HepG2 (cell line): ENCODE measurements around the gene KCND3. TPM values are rescaled to one million over a fixed set of nuclear protein-coding genes. Genes with fewer than 3 reads are reported as not detected.

Experiments used
- ARNT2 ChIP-seq: sonication (generic); formaldehyde crosslinking; IDR thresholded peaks from 2 replicates; pipeline ENCODE4 v1.8.0; 2022; ENCODE audit warnings: mild to moderate bottlenecking, low read depth, missing genetic modification reagents, moderate library complexity
- EED ChIP-seq: sonication (generic); formaldehyde crosslinking; IDR thresholded peaks from 2 replicates; pipeline ENCODE4 v1.5.0; 2020; ENCODE audit warnings: mild to moderate bottlenecking, missing genetic modification reagents
- EP300 ChIP-seq, 3 experiments: sonication (generic) in 1 of 3; formaldehyde crosslinking in 1 of 3; IDR thresholded peaks; 2 replicates each; pipeline versions ENCODE4 v1.5.1 to v1.6.1; 2011 to 2020; ENCODE audit warnings: low read depth in 2 of 3, low read length in 2 of 3, borderline replicate concordance in 1 of 3, improper control_type of control experiment in 1 of 3, mild to moderate bottlenecking in 1 of 3, missing genetic modification reagents in 1 of 3, moderate library complexity in 1 of 3
- HDAC1 ChIP-seq: sonication (generic); formaldehyde crosslinking; IDR thresholded peaks from 2 replicates; pipeline ENCODE4 v1.5.1; 2020; ENCODE audit warnings: mild to moderate bottlenecking, missing genetic modification reagents
- HOXA7 ChIP-seq: sonication (generic); formaldehyde crosslinking; IDR thresholded peaks from 2 replicates; pipeline ENCODE4 v1.8.1; 2022; ENCODE audit warnings: mild to moderate bottlenecking, missing genetic modification reagents, moderate library complexity
- KDM4B ChIP-seq: sonication (generic); formaldehyde crosslinking; IDR thresholded peaks from 2 replicates; pipeline ENCODE4 v1.4.0; 2020; ENCODE audit warnings: missing genetic modification reagents
- NAIF1 ChIP-seq: sonication (generic); formaldehyde crosslinking; IDR thresholded peaks from 2 replicates; pipeline ENCODE4 v1.5.0; 2020; ENCODE audit warnings: mild to moderate bottlenecking, missing genetic modification reagents, borderline replicate concordance
- NR0B2 ChIP-seq: sonication (generic); formaldehyde crosslinking; IDR thresholded peaks from 2 replicates; pipeline ENCODE4 v1.4.0; 2020; ENCODE audit warnings: mild to moderate bottlenecking, missing genetic modification reagents
- NR1H2 ChIP-seq: sonication (generic); formaldehyde crosslinking; IDR thresholded peaks from 2 replicates; pipeline ENCODE4 v1.8.1; 2022; ENCODE audit warnings: low read depth, missing genetic modification reagents, borderline replicate concordance
- NRL ChIP-seq: sonication (generic); formaldehyde crosslinking; IDR thresholded peaks from 2 replicates; pipeline ENCODE4 v1.5.0; 2020; ENCODE audit warnings: missing genetic modification reagents, mild to moderate bottlenecking, moderate library complexity, borderline replicate concordance
- PATZ1 ChIP-seq: sonication (generic); formaldehyde crosslinking; IDR thresholded peaks from 2 replicates; pipeline ENCODE4 v1.4.0; 2020; ENCODE audit warnings: missing genetic modification reagents
- PHF21A ChIP-seq: sonication (generic); formaldehyde crosslinking; IDR thresholded peaks from 2 replicates; pipeline ENCODE4 v1.5.0; 2020; ENCODE audit warnings: mild to moderate bottlenecking, missing genetic modification reagents
- PRDM15 ChIP-seq: sonication (generic); formaldehyde crosslinking; IDR thresholded peaks from 2 replicates; pipeline ENCODE4 v1.4.0; 2020; ENCODE audit warnings: missing genetic modification reagents
- SMAD3 ChIP-seq: sonication (generic); formaldehyde crosslinking; IDR thresholded peaks from 2 replicates; pipeline ENCODE4 v1.4.0; 2020; ENCODE audit warnings: missing genetic modification reagents
- TFAP4 ChIP-seq: sonication (generic); IDR thresholded peaks from 2 replicates; pipeline ENCODE4 v1.6.1; 2016; ENCODE audit warnings: low read depth, borderline replicate concordance
- ZIK1 ChIP-seq: sonication (generic); formaldehyde crosslinking; IDR thresholded peaks from 2 replicates; pipeline ENCODE4 v1.5.0; 2020; ENCODE audit warnings: mild to moderate bottlenecking, low read depth, missing genetic modification reagents, borderline replicate concordance
- ZNF138 ChIP-seq: sonication (generic); formaldehyde crosslinking; IDR thresholded peaks from 2 replicates; pipeline ENCODE4 v1.5.0; 2020; ENCODE audit warnings: mild to moderate bottlenecking, low read depth, missing genetic modification reagents
- ZNF232 ChIP-seq: sonication (generic); formaldehyde crosslinking; IDR thresholded peaks from 2 replicates; pipeline ENCODE4 v1.4.0; 2020; ENCODE audit warnings: missing genetic modification reagents, borderline replicate concordance
- ZNF282 ChIP-seq: fragments of 450-650 bp; IDR thresholded peaks from 2 replicates; pipeline ENCODE4 v1.6.1; 2018; ENCODE audit not compliant: partially characterized antibody
- ZNF337 ChIP-seq: sonication (generic); formaldehyde crosslinking; IDR thresholded peaks from 2 replicates; pipeline ENCODE4 v1.5.1; 2020; ENCODE audit warnings: missing genetic modification reagents, low read depth, mild to moderate bottlenecking, borderline replicate concordance
- ZNF451 ChIP-seq: sonication (generic); formaldehyde crosslinking; IDR thresholded peaks from 2 replicates; pipeline ENCODE4 v1.5.0; 2020; ENCODE audit warnings: mild to moderate bottlenecking, missing genetic modification reagents
- polyA plus RNA-seq, 8 experiments: library from polyadenylated mRNA; depleted of rRNA in 3 of 8; stranded (reverse) in 7 of 8; unstranded in 1 of 8; fragments of >200 nt; fragmentation: Illumina TruSeq in 4 of 8; extraction: Trizol in 4 of 8; gene quantifications; 2 replicates each; pipeline versions ENCODE4 v1.2.1 to v1.2.3, GENCODE V29; 2011 to 2016; ENCODE audit warnings: low read depth in 4 of 8, missing spikeins in 1 of 8, mixed read lengths in 1 of 8; ENCODE audit not compliant: insufficient read depth in 1 of 8
- total RNA-seq, 5 experiments: library from RNA; depleted of rRNA; stranded (reverse); fragments of >200 nt; fragmentation: Illumina TruSeq; extraction: Trizol; gene quantifications; 2 replicates each; pipeline ENCODE4 v1.2.3, GENCODE V29; 2016; ENCODE audit warnings: low read depth in 1 of 5

KCND3 gene
- total and polyA plus RNA-seq, 2 of the 13 experiments (the other 11 are each of a cell fraction or from before 2014, with no cell fraction given), result 0.04 TPM; not detected in 1

GRCh38 chr1:111739194-111739924 lies 250.1 kb downstream of the KCND3 start, which contains the start of gene INKA2 (continued):
- TF ChIP-seq PRDM15 (CRISPR knock-in tag), result peak; percentile 62; the same call in 1 of the 2 replicates
- peak; percentile 46; the same call in 1 of the 2 replicates for TF ChIP-seq EED (CRISPR knock-in tag)
- peak; percentile 21; the same call in 1 of the 2 replicates for TF ChIP-seq ARNT2 (CRISPR knock-in tag)
- peak; percentile 66; the same call in 1 of the 2 replicates for TF ChIP-seq SMAD3 (CRISPR knock-in tag)
- peak; percentile 82 for TF ChIP-seq PATZ1 (CRISPR knock-in tag)
- TF ChIP-seq EP300 (IDR thresholded peaks at IDR 0.05; ENCODE audit: low read depth in 2 of 2, low read length in 2 of 2), result 0 out of 4 replicates have a peak, but pooled peaks of 1 of the 2 experiments have one; percentile 5
- TF ChIP-seq EP300 (CRISPR knock-in tag; IDR thresholded peaks at IDR 0.05; ENCODE audit: borderline replicate concordance), result peak; percentile 59
- TF ChIP-seq HDAC1 (CRISPR knock-in tag), result peak; percentile 60
- peak; percentile 57; the same call in 1 of the 2 replicates for TF ChIP-seq ZIK1
- TF ChIP-seq NR1H2, result peak; percentile 25; the same call in 1 of the 2 replicates
- peak; percentile 93; the same call in 1 of the 2 replicates for TF ChIP-seq NAIF1 (CRISPR knock-in tag)
- 0 out of 2 replicates have a peak, but pooled peaks have one; percentile 36 for TF ChIP-seq KDM4B (CRISPR knock-in tag)
- peak; percentile 31; the same call in 1 of the 2 replicates for TF ChIP-seq TFAP4
- peak; percentile 79; the same call in 1 of the 2 replicates for TF ChIP-seq ZNF232
- peak; percentile 100 for TF ChIP-seq PHF21A
- peak; percentile 86 for TF ChIP-seq NR0B2 (CRISPR knock-in tag)
- TF ChIP-seq HOXA7 (CRISPR knock-in tag), result no peak
- no peak for TF ChIP-seq ZNF282
- TF ChIP-seq NRL (CRISPR knock-in tag), result peak; percentile 86
- no peak for TF ChIP-seq ZNF337 (CRISPR knock-in tag)
- peak; percentile 92 for TF ChIP-seq ZNF451
- 0 out of 2 replicates have a peak, but pooled peaks have one; percentile 61 for TF ChIP-seq ZNF138 (CRISPR knock-in tag)
